GM15510 (cell line): ENCODE data around the gene SLC35F1.

Source experiments
- POLR2A ChIP-seq: IDR thresholded peaks from 3 replicates; pipeline ENCODE4 v1.6.1; 2011; ENCODE audit warnings: borderline replicate concordance; ENCODE audit not compliant: insufficient read length; ENCODE audit errors: extremely low read depth

Gene SLC35F1

GRCh38 chr6:117958536-117958935 is 51.5 kb downstream of the SLC35F1 start:
- TF ChIP-seq POLR2A = no peak

- no peak for TF ChIP-seq POLR2A
Measured at GRCh38 chr6:117960877-117961276, 53.8 kb downstream of the SLC35F1 start.

GRCh38 chr6:117961301-117961700 is 54.2 kb downstream of the SLC35F1 start:
- TF ChIP-seq POLR2A = no peak

GRCh38 chr6:117971637-117972036 is 64.6 kb downstream of the SLC35F1 start:
- no peak for TF ChIP-seq POLR2A

- no peak for TF ChIP-seq POLR2A
Measured at GRCh38 chr6:117974914-117975627, 68.0 kb downstream of the SLC35F1 start.

- TF ChIP-seq POLR2A = no peak
Measured at GRCh38 chr6:117976030-117976651, 69.1 kb downstream of the SLC35F1 start.

GRCh38 chr6:117985916-117986315 is 78.9 kb downstream of the SLC35F1 start:
- TF ChIP-seq POLR2A = no peak

GRCh38 chr6:117986396-117986795 is 79.3 kb downstream of the SLC35F1 start:
- no peak for TF ChIP-seq POLR2A

GRCh38 chr6:117989086-117989485 is 82.0 kb downstream of the SLC35F1 start:
- no peak for TF ChIP-seq POLR2A

GRCh38 chr6:117990151-117990550 is 83.1 kb downstream of the SLC35F1 start:
- no peak for TF ChIP-seq POLR2A

GRCh38 chr6:117992856-117993255 is 85.8 kb downstream of the SLC35F1 start:
- no peak for TF ChIP-seq POLR2A

GRCh38 chr6:118012944-118013343 is 105.9 kb downstream of the SLC35F1 start:
- no peak for TF ChIP-seq POLR2A

- no peak for TF ChIP-seq POLR2A
Measured at GRCh38 chr6:118016532-118016931, 109.5 kb downstream of the SLC35F1 start.

- TF ChIP-seq POLR2A = no peak
Measured at GRCh38 chr6:118017301-118017848, 110.3 kb downstream of the SLC35F1 start.

GRCh38 chr6:118023771-118024170 is 116.7 kb downstream of the SLC35F1 start:
- TF ChIP-seq POLR2A = no peak

- no peak for TF ChIP-seq POLR2A
Measured at GRCh38 chr6:118029967-118030366, 122.9 kb downstream of the SLC35F1 start.
